Astrocyte (in vitro differentiated cells and primary cell): Measurements from ENCODE around the gene ULK2. TPM values are rescaled to one million over a fixed set of nuclear protein-coding genes. Genes with fewer than 3 reads are reported as not detected.

Source experiments
- DNase-seq: peaks from one replicate; pipeline ENCODE4 v3.0.0-alpha.2; 2010; ENCODE audit warnings: low read depth
- FAIRE-seq: peaks from 2 replicates; lab custom pipeline; 2011; peaks lifted over from hg19 to GRCh38; lab: Jason Lieb, UNC
- H2AFZ ChIP-seq: 2 replicates; pipeline ENCODE4 v1.6.0; 2012; ENCODE audit warnings: low read depth, low read length, inconsistent platforms
- H3K27ac ChIP-seq: 2 replicates; pipeline ENCODE4 v1.5.1; 2011; ENCODE audit warnings: low read depth, low read length, inconsistent platforms
- H3K27me3 ChIP-seq: 2 replicates; pipeline ENCODE4 v1.6.0; 2011; ENCODE audit warnings: low read length, inconsistent platforms; ENCODE audit not compliant: insufficient read depth
- H3K36me3 ChIP-seq: 2 replicates; pipeline ENCODE4 v1.5.1; 2011; ENCODE audit warnings: low read length, inconsistent platforms; ENCODE audit not compliant: insufficient read depth
- H3K4me1 ChIP-seq: 2 replicates; pipeline ENCODE4 v1.5.1; 2011; ENCODE audit warnings: low read length, inconsistent platforms; ENCODE audit not compliant: insufficient read depth
- H3K4me2 ChIP-seq: 2 replicates; pipeline ENCODE4 v1.6.0; 2012; ENCODE audit warnings: low read length, inconsistent platforms
- H3K4me3 ChIP-seq: 2 replicates; pipeline ENCODE4 v1.5.1; 2011; ENCODE audit warnings: low read depth, mild to moderate bottlenecking, low read length, inconsistent platforms; ENCODE audit not compliant: insufficient read depth
- H3K79me2 ChIP-seq: 2 replicates; pipeline ENCODE4 v1.6.0; 2012; ENCODE audit warnings: mild to moderate bottlenecking, low read length, inconsistent platforms; ENCODE audit not compliant: insufficient read depth
- H3K9ac ChIP-seq: 2 replicates; pipeline ENCODE4 v1.6.0; 2012; ENCODE audit warnings: mild to moderate bottlenecking, low read length, inconsistent platforms
- H3K9me3 ChIP-seq: 2 replicates; pipeline ENCODE4 v1.5.1; 2012; ENCODE audit warnings: low read depth, mild to moderate bottlenecking, low read length, inconsistent platforms; ENCODE audit not compliant: insufficient read depth
- H4K20me1 ChIP-seq: 2 replicates; pipeline ENCODE4 v1.6.0; 2012; ENCODE audit warnings: low read length, inconsistent platforms; ENCODE audit not compliant: insufficient read depth
- H3K27ac Mint-ChIP-seq: one replicate; pipeline ENCODE4 v1.8.0; 2021; ENCODE audit warnings: mild to moderate bottlenecking, mixed read lengths; ENCODE audit not compliant: unreplicated experiment
- H3K27me3 Mint-ChIP-seq: one replicate; pipeline ENCODE4 v1.8.0; 2021; ENCODE audit warnings: low read depth, mixed read lengths; ENCODE audit not compliant: unreplicated experiment
- H3K36me3 Mint-ChIP-seq: one replicate; pipeline ENCODE4 v1.8.0; 2021; ENCODE audit warnings: low read depth, mixed read lengths; ENCODE audit not compliant: unreplicated experiment
- H3K4me1 Mint-ChIP-seq: one replicate; pipeline ENCODE4 v1.8.0; 2021; ENCODE audit warnings: low read depth, mixed read lengths; ENCODE audit not compliant: unreplicated experiment
- H3K4me3 Mint-ChIP-seq: one replicate; pipeline ENCODE4 v1.8.0; 2021; ENCODE audit warnings: mild to moderate bottlenecking, moderate library complexity, mixed read lengths; ENCODE audit not compliant: unreplicated experiment
- H3K9me3 Mint-ChIP-seq: one replicate; pipeline ENCODE4 v1.8.0; 2021; ENCODE audit warnings: mild to moderate bottlenecking, mixed read lengths; ENCODE audit not compliant: unreplicated experiment
- CTCF ChIP-seq: IDR thresholded peaks from 2 replicates; pipeline ENCODE4 v1.5.1; 2011; ENCODE audit warnings: low read depth, mild to moderate bottlenecking, inconsistent platforms, low read length, moderate library complexity; ENCODE audit not compliant: insufficient read depth
- EZH2 ChIP-seq: IDR thresholded peaks from 2 replicates; pipeline ENCODE4 v1.6.1; 2012; ENCODE audit warnings: mild to moderate bottlenecking, low read length, inconsistent platforms; ENCODE audit not compliant: insufficient read depth
- total RNA-seq: library from RNA; stranded (reverse); gene quantifications from 2 replicates; pipeline ENCODE4 v1.2.1, GENCODE V29; 2021

Gene ULK2
- total RNA-seq, 1 donor from 2014 or later = 10.8 TPM

- no peak overlapping the region for H3K27ac Mint-ChIP-seq
- no peak overlapping the region for H3K9ac ChIP-seq
- H3K27ac ChIP-seq = no peak overlapping the region
- H3K9me3 ChIP-seq = no peaks in the 10 kb centered on the region
- FAIRE-seq (peak; percentile 63), DNase-seq (peak; percentile 63)
- peaks cover 3% of the 10 kb centered on the region for H3K27me3 Mint-ChIP-seq
- peaks cover 2% of the 10 kb centered on the region for H3K36me3 ChIP-seq
- H3K4me1 ChIP-seq = no peaks in the 10 kb centered on the region
- no peak overlapping the region for H3K4me3 ChIP-seq
- peak overlapping the region; percentile 2 for H3K4me2 ChIP-seq
- H3K9me3 Mint-ChIP-seq = no peaks in the 10 kb centered on the region
- peaks cover 4% of the 10 kb centered on the region for H3K4me1 Mint-ChIP-seq
- TF ChIP-seq EZH2 = no peak
- no peak for TF ChIP-seq CTCF
- H3K27me3 ChIP-seq = no peaks in the 10 kb centered on the region
- H3K36me3 Mint-ChIP-seq = peaks cover 8% of the 10 kb centered on the region
- H2AFZ ChIP-seq = no peak overlapping the region
- H4K20me1 ChIP-seq = no peaks in the 10 kb centered on the region
- H3K79me2 ChIP-seq = no peaks in the 10 kb centered on the region
- no peak overlapping the region for H3K4me3 Mint-ChIP-seq
These were observed 97.6 kb downstream of the ULK2 start for GRCh38 chr17:19769946-19770652.

GRCh38 chr17:19768046-19768782 lies 99.5 kb downstream of the ULK2 start:
- H3K27me3 ChIP-seq = peaks cover 3% of the 10 kb centered on the region
- peaks cover 8% of the 10 kb centered on the region for H3K36me3 Mint-ChIP-seq
- no peaks in the 10 kb centered on the region for H3K9me3 Mint-ChIP-seq
- no peaks in the 10 kb centered on the region for H3K36me3 ChIP-seq
- H3K27ac ChIP-seq = no peak overlapping the region
- DNase-seq (no peak), FAIRE-seq (no peak)
- H3K9me3 ChIP-seq = no peaks in the 10 kb centered on the region
- TF ChIP-seq EZH2 (no peak), CTCF (no peak)
- H3K4me3 ChIP-seq = no peak overlapping the region
- no peaks in the 10 kb centered on the region for H4K20me1 ChIP-seq
- H3K4me1 Mint-ChIP-seq = peaks cover 4% of the 10 kb centered on the region
- H3K9ac ChIP-seq = no peak overlapping the region
- no peak overlapping the region for H3K4me3 Mint-ChIP-seq
- H3K79me2 ChIP-seq = no peaks in the 10 kb centered on the region
- H3K4me1 ChIP-seq = no peaks in the 10 kb centered on the region
- H3K27ac Mint-ChIP-seq = no peak overlapping the region
- H2AFZ ChIP-seq = no peak overlapping the region
- H3K27me3 Mint-ChIP-seq = peaks cover 15% of the 10 kb centered on the region
- no peak overlapping the region for H3K4me2 ChIP-seq
